Measurements from ENCODE around the gene MYBBP1A. TPM values are rescaled to one million over a fixed set of nuclear protein-coding genes. Genes with fewer than 3 reads are reported as not detected.
A peak's percentile ranks its signal among the peaks of the same experiment; 100 is the strongest.
"Not testable (repeated sequence)": the region's sequence is repeated elsewhere in the genome, so short reads cannot be mapped to it uniquely, and the experiment has no call there.

The MYBBP1A gene
- total and polyA plus RNA-seq, 4 donors: 8.0 to 37.6 (median 35.9) TPM

DNA sequence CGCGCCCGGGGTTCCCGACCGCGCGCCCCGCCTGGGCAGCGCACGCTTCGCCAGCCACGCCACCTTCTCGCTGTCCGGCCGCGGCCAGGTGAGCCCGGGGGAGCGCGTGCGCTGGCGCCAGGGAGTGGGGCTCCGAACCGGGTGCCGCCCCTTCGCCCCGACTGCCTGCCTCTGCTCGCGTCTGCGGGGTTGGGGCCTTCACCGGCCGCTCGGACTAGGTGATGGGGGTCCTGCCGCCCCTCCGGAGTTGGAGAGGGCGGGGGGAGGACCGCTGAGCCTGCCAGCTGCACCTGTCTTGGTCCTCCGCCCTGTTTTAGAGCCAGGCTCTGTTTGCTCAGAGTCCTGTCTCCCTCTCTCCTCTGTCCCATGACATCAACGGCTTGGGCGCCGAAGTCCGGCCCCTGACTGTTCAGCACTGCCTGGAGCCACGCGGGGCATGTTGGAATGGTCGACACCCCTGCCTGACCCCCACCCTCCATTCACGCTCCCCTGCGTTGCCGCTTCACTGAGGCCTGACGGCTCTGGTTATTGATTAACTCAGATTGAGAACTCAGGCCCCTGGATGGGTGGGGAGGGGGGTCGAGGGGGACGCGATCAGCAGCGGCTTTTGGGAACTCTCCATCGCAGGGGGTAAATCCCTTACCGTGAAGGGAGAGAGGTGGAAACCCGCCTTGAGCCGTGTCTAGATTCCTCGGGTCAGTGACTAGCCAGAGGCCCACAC, 29.9 kb upstream of the MYBBP1A start:
- DNase-seq: peak; percentile 37 to 71
- Histone ChIP-seq H3K9me3 (ENCODE audit: control insufficient read depth, low read length) (no peaks in the 10 kb centered on the region), H3K4me1 (ENCODE audit: control insufficient read depth in 1 of 2, insufficient read depth in 2 of 2, low read length in 2 of 2) (no peaks in the 10 kb centered on the region), H3K36me3 (ENCODE audit: control insufficient read depth in 1 of 2, insufficient read depth in 2 of 2, low read length in 1 of 2) (no peaks in the 10 kb centered on the region), H3K4me3 (ENCODE audit: low read length in 2 of 2) (no peak overlapping the region), H3K27ac (ENCODE audit: low read depth in 1 of 2, low read length in 2 of 2) (no peak overlapping the region), H3K27me3 (ENCODE audit: control insufficient read depth in 1 of 2, insufficient read depth in 2 of 2, low read length in 1 of 2) (no peaks in the 10 kb centered on the region)
- intact Hi-C loops (cut with DNase I): no loop called here
- ATAC-seq (ENCODE audit: low FRiP score): no peak
- WGBS, 2 donors: 33 to 38% methylated on average over 41 to 57 of the region's 57 CpGs

DNA sequence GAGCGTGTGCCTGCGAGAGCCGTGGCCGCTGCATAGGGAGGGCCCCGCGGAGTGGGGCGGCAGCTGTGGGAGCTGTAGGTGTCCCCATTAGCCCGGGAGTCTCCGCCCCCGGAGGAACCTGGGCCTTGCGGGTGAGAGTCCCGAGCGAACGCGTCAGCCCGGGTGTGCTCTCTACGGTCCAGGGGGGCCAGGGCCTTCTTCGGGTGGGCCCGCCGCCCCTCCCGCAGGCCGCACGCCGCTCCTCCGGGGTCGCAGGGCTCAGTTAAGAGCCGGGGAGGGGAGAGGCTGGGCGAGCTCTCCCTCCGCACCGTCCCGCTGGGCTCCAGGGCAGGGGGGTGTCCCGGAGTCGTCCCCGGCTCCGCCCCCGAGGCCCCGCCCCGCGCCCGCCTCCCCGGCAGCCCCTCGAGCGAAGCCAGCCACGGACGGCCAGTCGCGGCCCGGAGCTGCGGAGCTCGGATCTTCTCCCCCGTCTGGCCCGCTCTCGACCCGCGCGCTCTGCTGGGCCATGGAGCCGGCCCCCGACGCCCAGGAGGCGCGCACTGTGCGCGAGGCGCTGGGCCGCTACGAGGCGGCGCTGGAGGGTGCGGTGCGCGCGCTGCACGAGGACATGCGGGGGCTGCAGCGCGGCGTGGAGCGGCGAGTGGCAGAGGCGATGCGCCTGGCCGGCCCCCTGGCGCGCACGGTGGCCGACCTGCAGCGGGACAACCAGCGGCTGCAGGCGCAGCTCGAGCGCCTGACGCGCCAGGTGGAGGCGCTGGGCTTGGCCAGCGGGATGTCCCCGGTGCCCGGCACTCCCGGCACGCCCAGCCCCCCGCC, 29.1 kb upstream of the MYBBP1A start, which contains the start of gene SMTNL2:
Gene SMTNL2 (plus strand): TSS at position 429 of the 816 bp plus-strand sequence. CDS start 77 bp downstream, at position 506.
- Histone ChIP-seq H3K4me1 (ENCODE audit: control insufficient read depth in 1 of 2, insufficient read depth in 2 of 2, low read length in 2 of 2) (no peaks in the 10 kb centered on the region), H3K27me3 (ENCODE audit: control insufficient read depth in 1 of 2, insufficient read depth in 2 of 2, low read length in 1 of 2) (no peaks in the 10 kb centered on the region), H3K36me3 (ENCODE audit: control insufficient read depth in 1 of 2, insufficient read depth in 2 of 2, low read length in 1 of 2) (no peaks in the 10 kb centered on the region), H3K27ac (ENCODE audit: low read depth in 1 of 2, low read length in 2 of 2) (no peak within 1 kb of the TSS), H3K4me3 (ENCODE audit: low read length in 2 of 2) (peak within 1 kb of the TSS; percentile 15 to 17), H3K9me3 (ENCODE audit: control insufficient read depth, low read length) (no peaks in the 10 kb centered on the region)
- ATAC-seq (ENCODE audit: low FRiP score) (no peak), DNase-seq (peak; percentile 47 to 83)
- 1% methylated on average over 83 to 100 of the region's 100 CpGs for WGBS, 2 donors
- intact Hi-C loops (cut with DNase I): no loop called here

DNA sequence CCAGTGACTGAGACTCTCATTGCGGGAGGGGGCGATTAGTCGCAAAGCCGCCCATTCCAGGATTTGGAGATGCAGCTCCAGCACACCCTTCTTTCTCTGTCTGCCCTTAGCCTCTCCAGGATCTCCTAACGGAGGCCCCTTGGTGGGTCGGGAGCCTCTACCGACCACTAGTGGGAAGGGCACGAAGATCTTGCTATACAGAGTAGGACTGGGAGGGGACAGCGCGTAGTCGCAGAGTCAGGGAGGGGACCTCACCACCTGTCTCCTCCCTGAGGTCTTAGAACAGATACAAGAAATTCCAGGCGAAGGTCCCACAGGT, 28.6 kb upstream of the MYBBP1A start:
- 28% methylated on average over 12 of the region's 12 CpGs for WGBS, 2 donors
- H3K27ac ChIP-seq (ENCODE audit: low read depth in 1 of 2, low read length in 2 of 2): no peak overlapping the region
- no peak overlapping the region for H3K4me3 ChIP-seq (ENCODE audit: low read length in 2 of 2)
- ATAC-seq (ENCODE audit: low FRiP score) (peak; percentile 40), DNase-seq (no peak)
- no peaks in the 10 kb centered on the region for H3K9me3 ChIP-seq (ENCODE audit: control insufficient read depth, low read length)
- H3K36me3 ChIP-seq (ENCODE audit: control insufficient read depth in 1 of 2, insufficient read depth in 2 of 2, low read length in 1 of 2): no peaks in the 10 kb centered on the region
- intact Hi-C loops (cut with DNase I): no loop called here
- no peaks in the 10 kb centered on the region for H3K4me1 ChIP-seq (ENCODE audit: control insufficient read depth in 1 of 2, insufficient read depth in 2 of 2, low read length in 2 of 2)
- no peaks in the 10 kb centered on the region for H3K27me3 ChIP-seq (ENCODE audit: control insufficient read depth in 1 of 2, insufficient read depth in 2 of 2, low read length in 1 of 2)

DNA sequence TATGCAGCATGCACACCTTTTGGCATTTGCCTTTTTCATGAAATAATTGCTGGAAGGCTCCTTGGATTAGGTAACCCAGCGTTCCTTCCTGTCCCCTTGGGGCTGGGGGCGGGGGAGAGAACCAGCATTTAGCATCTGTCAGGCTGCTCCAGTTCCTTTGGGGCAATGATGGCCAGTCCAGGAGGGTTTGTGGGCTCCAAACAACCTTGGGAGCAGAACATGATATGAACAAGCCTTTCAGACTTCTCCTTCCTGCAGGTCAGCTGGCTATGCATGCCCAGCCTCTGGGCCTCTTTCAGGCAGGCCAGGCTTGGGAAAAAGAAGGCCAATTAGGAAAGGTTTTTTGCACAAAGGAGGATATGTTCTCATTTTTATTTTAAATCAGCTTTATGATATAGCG, 28.0 kb upstream of the MYBBP1A start:
- Histone ChIP-seq H3K27ac (ENCODE audit: low read depth in 1 of 2, low read length in 2 of 2) (no peak overlapping the region), H3K36me3 (ENCODE audit: control insufficient read depth in 1 of 2, insufficient read depth in 2 of 2, low read length in 1 of 2) (no peaks in the 10 kb centered on the region), H3K4me3 (ENCODE audit: low read length in 2 of 2) (no peak overlapping the region), H3K4me1 (ENCODE audit: control insufficient read depth in 1 of 2, insufficient read depth in 2 of 2, low read length in 2 of 2) (no peaks in the 10 kb centered on the region), H3K27me3 (ENCODE audit: control insufficient read depth in 1 of 2, insufficient read depth in 2 of 2, low read length in 1 of 2) (no peaks in the 10 kb centered on the region), H3K9me3 (ENCODE audit: control insufficient read depth, low read length) (no peaks in the 10 kb centered on the region)
- DNase-seq (peak in 1 of 2 donors; percentile 4), ATAC-seq (ENCODE audit: low FRiP score) (no peak)
- WGBS, 2 donors: 87 to 95% methylated on average over 3 of the region's 3 CpGs
- intact Hi-C loops (cut with DNase I): no loop called here

DNA sequence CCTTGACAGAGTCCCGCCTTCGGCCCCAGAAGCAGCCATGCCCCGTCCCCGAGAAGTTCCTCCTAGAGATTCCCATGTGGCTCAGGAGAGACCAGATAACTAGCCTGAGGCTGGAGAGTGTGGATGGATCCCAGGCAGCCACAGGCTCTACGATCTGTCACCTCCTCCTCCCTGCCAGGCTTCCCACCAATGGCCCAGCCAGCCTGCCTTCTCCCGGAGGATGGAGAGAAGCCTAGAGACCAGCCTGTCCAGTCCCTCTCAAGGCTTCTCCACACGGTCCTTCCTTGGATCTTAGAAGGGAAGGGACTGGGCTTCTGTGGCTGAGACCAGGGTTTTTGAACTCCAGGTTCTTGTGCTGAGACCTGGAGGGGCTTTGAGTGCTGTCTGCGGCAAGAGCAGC, 27.5 kb upstream of the MYBBP1A start:
- H3K27me3 ChIP-seq (ENCODE audit: control insufficient read depth in 1 of 2, insufficient read depth in 2 of 2, low read length in 1 of 2): no peaks in the 10 kb centered on the region
- no peaks in the 10 kb centered on the region for H3K4me1 ChIP-seq (ENCODE audit: control insufficient read depth in 1 of 2, insufficient read depth in 2 of 2, low read length in 2 of 2)
- 87 to 90% methylated on average over 8 of the region's 8 CpGs for WGBS, 2 donors
- no peak overlapping the region for H3K4me3 ChIP-seq (ENCODE audit: low read length in 2 of 2)
- ATAC-seq (ENCODE audit: low FRiP score): no peak
- intact Hi-C loops (cut with DNase I): no loop called here
- no peaks in the 10 kb centered on the region for H3K9me3 ChIP-seq (ENCODE audit: control insufficient read depth, low read length)
- no peaks in the 10 kb centered on the region for H3K36me3 ChIP-seq (ENCODE audit: control insufficient read depth in 1 of 2, insufficient read depth in 2 of 2, low read length in 1 of 2)
- peak in 1 of 2 donors; percentile 35 for DNase-seq
- no peak overlapping the region for H3K27ac ChIP-seq (ENCODE audit: low read depth in 1 of 2, low read length in 2 of 2)

DNA sequence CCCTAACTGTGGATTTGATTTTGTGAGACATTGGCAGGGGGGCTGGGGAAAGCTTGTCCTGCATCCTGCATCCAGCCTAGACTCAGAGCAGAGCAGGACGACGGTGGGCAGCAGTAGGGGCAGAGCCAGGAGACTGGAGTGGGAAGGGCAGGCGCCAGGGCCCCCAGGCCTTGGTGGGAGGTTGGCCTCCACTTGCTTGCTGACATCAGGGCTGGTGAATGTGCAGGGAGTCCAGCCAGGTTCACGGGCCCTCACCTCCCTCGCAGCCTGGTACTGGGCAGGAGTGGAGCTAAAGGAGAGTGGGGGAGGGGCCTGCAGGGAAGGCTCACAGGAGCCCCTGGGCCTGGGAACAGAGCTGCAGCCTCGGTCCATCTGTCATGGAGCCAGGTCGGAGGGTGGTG, 26.9 kb upstream of the MYBBP1A start:
- no peak overlapping the region for H3K4me3 ChIP-seq (ENCODE audit: low read length in 2 of 2)
- H3K27me3 ChIP-seq (ENCODE audit: control insufficient read depth in 1 of 2, insufficient read depth in 2 of 2, low read length in 1 of 2): no peaks in the 10 kb centered on the region
- no peaks in the 10 kb centered on the region for H3K4me1 ChIP-seq (ENCODE audit: control insufficient read depth in 1 of 2, insufficient read depth in 2 of 2, low read length in 2 of 2)
- H3K9me3 ChIP-seq (ENCODE audit: control insufficient read depth, low read length): no peaks in the 10 kb centered on the region
- no peak for ATAC-seq (ENCODE audit: low FRiP score)
- no peaks in the 10 kb centered on the region for H3K36me3 ChIP-seq (ENCODE audit: control insufficient read depth in 1 of 2, insufficient read depth in 2 of 2, low read length in 1 of 2)
- peak in 1 of 2 donors; percentile 26 for DNase-seq
- no peak overlapping the region for H3K27ac ChIP-seq (ENCODE audit: low read depth in 1 of 2, low read length in 2 of 2)
- WGBS, 2 donors: 48 to 49% methylated on average over 7 of the region's 7 CpGs
- intact Hi-C loops (cut with DNase I): no loop called here

DNA sequence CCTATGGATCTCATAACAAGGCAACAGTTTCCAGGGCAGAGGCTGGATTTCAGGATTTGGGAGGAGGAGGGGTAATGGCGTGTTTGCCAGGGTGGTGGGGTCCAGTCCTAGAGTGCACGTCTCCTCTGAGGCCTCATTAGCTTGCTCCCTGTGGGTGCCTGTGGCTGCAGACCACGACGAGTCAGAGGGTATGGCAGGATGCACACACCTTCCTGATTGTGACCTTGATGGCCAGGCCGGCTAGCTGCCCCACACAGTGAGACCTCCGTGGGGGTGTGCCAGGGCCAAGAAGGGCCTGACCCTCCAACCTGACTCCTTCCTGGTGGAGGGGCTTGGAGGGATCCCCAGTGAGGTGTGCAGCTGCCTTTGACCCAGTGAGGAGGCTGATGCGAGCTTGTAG, 25.1 kb upstream of the MYBBP1A start:
- no peaks in the 10 kb centered on the region for H3K9me3 ChIP-seq (ENCODE audit: control insufficient read depth, low read length)
- intact Hi-C loops (cut with DNase I): no loop called here
- ATAC-seq (ENCODE audit: low FRiP score) (no peak), DNase-seq (peak in 1 of 2 donors; percentile 24)
- no peak overlapping the region for H3K4me3 ChIP-seq (ENCODE audit: low read length in 2 of 2)
- H3K27me3 ChIP-seq (ENCODE audit: control insufficient read depth in 1 of 2, insufficient read depth in 2 of 2, low read length in 1 of 2): no peaks in the 10 kb centered on the region
- WGBS, 2 donors: 74 to 78% methylated on average over 7 of the region's 7 CpGs
- H3K36me3 ChIP-seq (ENCODE audit: control insufficient read depth in 1 of 2, insufficient read depth in 2 of 2, low read length in 1 of 2): no peaks in the 10 kb centered on the region
- no peaks in the 10 kb centered on the region for H3K4me1 ChIP-seq (ENCODE audit: control insufficient read depth in 1 of 2, insufficient read depth in 2 of 2, low read length in 2 of 2)
- H3K27ac ChIP-seq (ENCODE audit: low read depth in 1 of 2, low read length in 2 of 2): no peak overlapping the region

DNA sequence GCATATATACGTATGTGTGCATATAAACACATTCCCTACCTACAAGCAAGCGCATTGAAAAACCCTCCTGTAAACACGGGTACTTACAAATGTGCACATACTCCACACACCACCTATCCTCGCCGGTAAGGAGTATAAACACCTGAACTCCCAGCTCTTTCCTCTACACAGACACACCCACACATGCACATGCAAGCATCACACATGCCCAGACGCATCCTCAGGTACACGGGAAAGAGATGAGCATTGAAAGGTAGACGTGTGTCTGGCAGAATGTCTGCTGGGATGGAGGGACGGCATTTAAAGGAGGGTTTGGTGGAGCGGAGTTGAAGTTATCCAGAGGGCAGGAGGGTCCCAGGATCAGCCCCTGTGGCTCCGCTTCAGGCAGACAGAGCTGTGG, 24.5 kb upstream of the MYBBP1A start:
- Histone ChIP-seq H3K9me3 (ENCODE audit: control insufficient read depth, low read length) (no peaks in the 10 kb centered on the region), H3K27ac (ENCODE audit: low read depth in 1 of 2, low read length in 2 of 2) (no peak overlapping the region), H3K36me3 (ENCODE audit: control insufficient read depth in 1 of 2, insufficient read depth in 2 of 2, low read length in 1 of 2) (no peaks in the 10 kb centered on the region), H3K27me3 (ENCODE audit: control insufficient read depth in 1 of 2, insufficient read depth in 2 of 2, low read length in 1 of 2) (no peaks in the 10 kb centered on the region), H3K4me1 (ENCODE audit: control insufficient read depth in 1 of 2, insufficient read depth in 2 of 2, low read length in 2 of 2) (no peaks in the 10 kb centered on the region), H3K4me3 (ENCODE audit: low read length in 2 of 2) (no peak overlapping the region)
- WGBS, 2 donors: 81 to 82% methylated on average over 11 of the region's 11 CpGs
- ATAC-seq (ENCODE audit: low FRiP score) (no peak), DNase-seq (peak in 1 of 2 donors; percentile 21)
- intact Hi-C loops (cut with DNase I): no loop called here

DNA sequence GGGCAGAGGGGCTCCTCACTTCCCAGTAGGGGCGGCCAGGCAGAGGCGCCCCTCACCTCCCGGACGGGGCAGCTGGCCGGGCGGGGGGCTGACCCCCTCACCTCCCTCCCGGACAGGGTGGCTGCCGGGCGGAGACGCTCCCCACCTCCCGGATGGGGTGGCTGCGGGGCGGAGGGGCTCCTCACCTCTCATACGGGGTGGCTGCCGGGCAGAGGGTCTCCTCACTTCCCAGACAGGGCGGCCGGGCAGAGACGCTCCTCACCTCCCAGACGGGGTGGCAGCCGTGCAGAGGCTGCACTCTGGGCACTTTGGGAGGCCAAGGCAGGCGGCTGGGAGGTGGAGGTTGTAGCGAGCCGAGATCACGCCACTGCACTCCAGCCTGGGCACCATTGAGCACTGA, 23.2 kb upstream of the MYBBP1A start:
- intact Hi-C loops (cut with DNase I); H3K4me1 ChIP-seq (ENCODE audit: control insufficient read depth in 1 of 2, insufficient read depth in 2 of 2, low read length in 2 of 2); H3K27ac ChIP-seq (ENCODE audit: low read depth in 1 of 2, low read length in 2 of 2); ATAC-seq (ENCODE audit: low FRiP score); H3K4me3 ChIP-seq (ENCODE audit: low read length in 2 of 2); H3K27me3 ChIP-seq (ENCODE audit: control insufficient read depth in 1 of 2, insufficient read depth in 2 of 2, low read length in 1 of 2); H3K36me3 ChIP-seq (ENCODE audit: control insufficient read depth in 1 of 2, insufficient read depth in 2 of 2, low read length in 1 of 2); H3K9me3 ChIP-seq (ENCODE audit: control insufficient read depth, low read length): not testable (repeated sequence)
- DNase-seq: peak in 1 of 2 donors; percentile 10
- 96 to 98% methylated on average over 14 to 24 of the region's 24 CpGs for WGBS, 2 donors
